Loucy (cell line): Measurements from ENCODE around the gene ROBO1.

Experiments used
- EZH2phosphoT487 ChIP-seq: fragments of 200-600 bp; IDR thresholded peaks from 2 replicates; pipeline ENCODE4 v1.6.1; 2018; ENCODE audit warnings: antibody characterized with exemption, mild to moderate bottlenecking, moderate library complexity, borderline replicate concordance
- TF ChIP-seq, protein P1 (sequence below): fragments of 200-600 bp; sonication (generic); conservative IDR thresholded peaks from 2 replicates; pipeline ENCODE4 v1.5.1; 2014; ENCODE audit warnings: mild to moderate bottlenecking, antibody characterized with exemption, low read length

DNA sequence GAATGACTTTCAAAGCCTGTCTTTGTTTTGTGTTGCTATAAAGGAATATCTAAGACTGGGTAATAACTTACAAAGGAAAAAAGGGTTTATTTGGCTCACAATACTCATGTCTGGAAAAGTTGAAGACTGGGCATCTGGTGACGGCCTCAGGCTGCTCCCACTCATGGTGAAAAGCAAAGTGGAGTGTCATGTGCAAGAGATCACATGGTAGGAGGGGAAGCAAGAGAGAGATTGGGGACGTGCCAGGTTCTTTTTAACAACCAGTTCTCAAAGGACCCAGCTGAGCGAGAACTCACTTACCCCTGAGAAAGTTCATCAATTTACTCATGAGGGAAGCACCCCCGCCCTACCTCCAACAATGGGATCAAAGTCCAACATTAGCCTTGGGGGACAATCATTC is 929.4 kb downstream of the ROBO1 start:
- TF ChIP-seq, protein P1, sequence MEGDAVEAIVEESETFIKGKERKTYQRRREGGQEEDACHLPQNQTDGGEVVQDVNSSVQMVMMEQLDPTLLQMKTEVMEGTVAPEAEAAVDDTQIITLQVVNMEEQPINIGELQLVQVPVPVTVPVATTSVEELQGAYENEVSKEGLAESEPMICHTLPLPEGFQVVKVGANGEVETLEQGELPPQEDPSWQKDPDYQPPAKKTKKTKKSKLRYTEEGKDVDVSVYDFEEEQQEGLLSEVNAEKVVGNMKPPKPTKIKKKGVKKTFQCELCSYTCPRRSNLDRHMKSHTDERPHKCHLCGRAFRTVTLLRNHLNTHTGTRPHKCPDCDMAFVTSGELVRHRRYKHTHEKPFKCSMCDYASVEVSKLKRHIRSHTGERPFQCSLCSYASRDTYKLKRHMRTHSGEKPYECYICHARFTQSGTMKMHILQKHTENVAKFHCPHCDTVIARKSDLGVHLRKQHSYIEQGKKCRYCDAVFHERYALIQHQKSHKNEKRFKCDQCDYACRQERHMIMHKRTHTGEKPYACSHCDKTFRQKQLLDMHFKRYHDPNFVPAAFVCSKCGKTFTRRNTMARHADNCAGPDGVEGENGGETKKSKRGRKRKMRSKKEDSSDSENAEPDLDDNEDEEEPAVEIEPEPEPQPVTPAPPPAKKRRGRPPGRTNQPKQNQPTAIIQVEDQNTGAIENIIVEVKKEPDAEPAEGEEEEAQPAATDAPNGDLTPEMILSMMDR, result no peak
- TF ChIP-seq EZH2phosphoT487, result no peak
